ENCODE results near the gene OR56A1.

OR56A1 gene

DNA sequence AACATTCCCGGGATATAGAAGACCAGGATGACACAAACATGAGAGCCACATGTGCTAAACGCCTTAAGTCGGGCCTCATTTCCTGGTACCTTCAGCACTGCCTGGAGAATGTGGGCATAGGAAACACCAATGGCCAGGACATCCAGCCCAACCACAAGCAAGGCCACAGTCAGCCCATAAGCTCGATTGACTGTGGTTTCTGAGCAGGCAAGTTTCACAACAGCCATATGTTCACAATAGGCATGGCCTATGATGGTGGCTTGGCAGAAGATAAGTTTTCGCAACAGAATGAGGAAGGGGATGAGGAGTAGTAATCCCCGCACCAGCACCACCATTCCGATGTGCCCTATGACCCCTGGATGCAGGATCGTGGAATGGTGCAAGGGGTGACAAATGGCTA lies 26.9 kb upstream of the OR56A1 start:
- TF ChIP-seq ZFX (IDR thresholded peaks at IDR 0.05; ENCODE audit: borderline replicate concordance): no peak
- TF ChIP-seq, protein P1, sequence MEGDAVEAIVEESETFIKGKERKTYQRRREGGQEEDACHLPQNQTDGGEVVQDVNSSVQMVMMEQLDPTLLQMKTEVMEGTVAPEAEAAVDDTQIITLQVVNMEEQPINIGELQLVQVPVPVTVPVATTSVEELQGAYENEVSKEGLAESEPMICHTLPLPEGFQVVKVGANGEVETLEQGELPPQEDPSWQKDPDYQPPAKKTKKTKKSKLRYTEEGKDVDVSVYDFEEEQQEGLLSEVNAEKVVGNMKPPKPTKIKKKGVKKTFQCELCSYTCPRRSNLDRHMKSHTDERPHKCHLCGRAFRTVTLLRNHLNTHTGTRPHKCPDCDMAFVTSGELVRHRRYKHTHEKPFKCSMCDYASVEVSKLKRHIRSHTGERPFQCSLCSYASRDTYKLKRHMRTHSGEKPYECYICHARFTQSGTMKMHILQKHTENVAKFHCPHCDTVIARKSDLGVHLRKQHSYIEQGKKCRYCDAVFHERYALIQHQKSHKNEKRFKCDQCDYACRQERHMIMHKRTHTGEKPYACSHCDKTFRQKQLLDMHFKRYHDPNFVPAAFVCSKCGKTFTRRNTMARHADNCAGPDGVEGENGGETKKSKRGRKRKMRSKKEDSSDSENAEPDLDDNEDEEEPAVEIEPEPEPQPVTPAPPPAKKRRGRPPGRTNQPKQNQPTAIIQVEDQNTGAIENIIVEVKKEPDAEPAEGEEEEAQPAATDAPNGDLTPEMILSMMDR (IDR thresholded peaks at IDR 0.05): no peak
- H3K27ac ChIP-seq: no peak overlapping the region

DNA sequence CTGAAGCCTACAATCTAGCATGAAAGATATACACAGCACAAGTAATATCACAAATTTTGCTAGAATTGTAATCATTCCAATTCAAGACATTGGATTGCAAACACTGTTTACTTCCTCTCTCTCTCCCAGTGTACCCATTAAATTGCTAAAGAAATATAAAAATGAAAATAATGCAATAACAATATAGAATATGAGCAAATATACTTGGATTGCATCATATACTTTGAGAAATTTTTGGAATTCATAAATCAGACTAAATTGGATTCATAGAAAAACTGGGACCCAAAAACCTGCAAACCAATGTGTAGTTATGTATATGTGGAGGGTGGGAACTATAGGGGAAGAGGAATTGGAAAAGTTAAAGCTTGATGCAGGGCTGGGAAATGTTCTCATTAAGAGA lies 25.0 kb upstream of the OR56A1 start:
- no peak overlapping the region for H3K27ac ChIP-seq
- TF ChIP-seq, protein P1 (IDR thresholded peaks at IDR 0.05): no peak
- no peak for TF ChIP-seq ZFX (IDR thresholded peaks at IDR 0.05; ENCODE audit: borderline replicate concordance)

DNA sequence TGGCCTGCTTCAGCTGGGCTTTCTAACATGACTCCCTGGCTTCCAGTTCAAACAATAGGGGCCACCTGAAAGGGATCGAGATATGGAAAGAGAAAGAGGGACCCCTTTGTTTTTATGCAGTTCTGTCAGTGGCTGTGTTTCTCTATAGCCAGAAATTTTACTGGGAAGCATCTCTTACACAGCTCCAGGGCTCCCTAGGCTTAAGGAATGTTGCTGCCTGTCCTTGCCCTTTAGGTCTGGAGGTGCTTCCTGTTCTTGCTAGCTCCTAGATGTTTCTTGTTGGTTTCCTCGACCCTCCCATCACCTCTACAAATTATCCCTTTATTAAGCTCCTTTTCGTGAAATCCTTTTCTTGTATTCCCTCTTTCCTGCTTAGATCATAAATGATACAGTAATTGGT lies 21.8 kb upstream of the OR56A1 start:
- H3K27ac ChIP-seq: no peak overlapping the region
- TF ChIP-seq, protein P1 (IDR thresholded peaks at IDR 0.05): no peak
- no peak for TF ChIP-seq ZFX (IDR thresholded peaks at IDR 0.05; ENCODE audit: borderline replicate concordance)

DNA sequence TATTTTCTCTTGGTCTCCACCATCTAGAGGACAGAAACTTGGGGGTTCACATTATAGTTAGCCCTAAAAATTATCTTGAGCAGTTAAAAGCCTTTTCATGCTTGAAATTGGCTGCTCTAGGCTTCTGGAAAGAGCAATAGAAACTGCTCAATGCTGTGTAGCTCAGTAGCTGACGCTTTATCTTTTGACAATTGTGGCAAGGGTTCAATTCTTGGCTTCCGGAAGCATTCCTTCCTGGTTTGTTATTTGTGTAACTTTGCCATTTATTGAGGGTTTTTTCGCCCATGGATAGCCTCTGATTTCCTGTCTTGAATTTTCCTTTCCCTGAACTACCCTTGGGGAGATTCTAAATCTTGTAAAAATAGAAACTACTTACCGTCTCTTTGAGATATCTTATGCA lies 10.3 kb upstream of the OR56A1 start:
- H3K27ac ChIP-seq: no peak overlapping the region
- TF ChIP-seq ZFX (IDR thresholded peaks at IDR 0.05; ENCODE audit: borderline replicate concordance): no peak
- TF ChIP-seq, protein P1 (IDR thresholded peaks at IDR 0.05): no peak

DNA sequence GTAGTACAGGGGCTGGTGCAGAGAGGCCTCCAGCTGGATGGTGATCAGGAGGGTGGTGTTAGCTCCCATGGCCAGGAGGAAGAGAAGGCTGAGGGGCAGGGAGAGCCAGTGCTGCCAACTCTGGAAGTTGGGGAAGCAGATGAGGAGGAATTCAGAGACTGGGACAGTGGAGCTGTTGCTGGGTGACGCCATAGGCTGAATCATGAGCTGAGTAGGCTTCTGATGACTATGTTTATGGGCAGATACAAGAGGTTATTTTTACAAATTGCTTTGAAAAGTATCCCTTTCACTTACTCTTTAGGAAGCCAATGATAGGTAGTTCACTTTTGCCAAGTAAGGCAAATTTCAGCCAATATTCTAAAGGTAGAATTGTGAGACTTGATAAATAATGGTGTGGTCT lies 3.1 kb downstream of the OR56A1 start:
- no peak overlapping the region for H3K27ac ChIP-seq
- TF ChIP-seq, protein P1 (IDR thresholded peaks at IDR 0.05): no peak
- TF ChIP-seq ZFX (IDR thresholded peaks at IDR 0.05; ENCODE audit: borderline replicate concordance): no peak

DNA sequence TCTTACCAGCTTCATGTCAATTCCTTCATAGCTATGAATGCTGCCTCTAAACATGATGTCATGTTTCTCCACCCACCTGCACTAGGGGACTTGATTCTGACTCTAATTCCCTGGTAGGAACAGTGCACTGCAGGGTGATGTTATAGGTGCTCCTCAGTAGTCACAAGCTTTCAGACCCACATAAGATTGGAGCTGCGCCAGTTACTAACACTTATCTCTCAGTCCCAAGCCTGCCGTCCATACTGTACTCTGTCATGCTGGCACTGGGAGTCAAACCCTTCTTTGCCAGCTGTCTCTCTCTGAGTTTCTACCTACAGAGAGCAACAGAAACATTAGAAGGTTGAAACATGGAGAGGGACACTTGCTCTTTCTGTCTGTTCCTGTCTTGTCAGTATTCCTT lies 5.5 kb downstream of the OR56A1 start:
- no peak overlapping the region for H3K27ac ChIP-seq
- TF ChIP-seq ZFX (IDR thresholded peaks at IDR 0.05; ENCODE audit: borderline replicate concordance): no peak
- TF ChIP-seq, protein P1 (IDR thresholded peaks at IDR 0.05): no peak

DNA sequence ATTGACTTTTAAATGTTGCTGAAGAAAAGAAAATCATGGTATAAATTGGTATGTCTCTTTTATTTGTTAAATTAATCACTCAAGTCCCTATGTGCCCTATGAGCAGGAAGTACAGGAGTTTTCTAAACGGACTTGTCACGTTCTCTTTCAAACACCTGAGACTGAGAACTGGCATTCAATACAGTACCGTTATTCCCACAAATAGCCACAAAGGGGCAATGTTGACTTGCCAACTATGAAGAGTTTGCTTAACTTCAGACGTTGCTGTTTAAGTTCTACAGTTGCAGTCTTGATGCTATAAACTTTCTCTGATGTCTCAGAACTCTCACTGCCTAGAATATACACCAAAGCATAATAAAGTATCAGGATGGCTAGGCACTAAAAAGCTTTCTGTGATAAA lies 7.6 kb downstream of the OR56A1 start:
- no peak overlapping the region for H3K27ac ChIP-seq
- TF ChIP-seq, protein P1 (IDR thresholded peaks at IDR 0.05): peak; percentile 67
- TF ChIP-seq ZFX (IDR thresholded peaks at IDR 0.05; ENCODE audit: borderline replicate concordance): no peak

Measured in 22Rv1 (cell line).